Astrocyte of the cerebellum (primary cell): ENCODE data around the gene PCDHGA6.
A peak's percentile ranks its signal among the peaks of the same experiment; 100 is the strongest.

Experiments used
- DNase-seq: peaks from one replicate; pipeline ENCODE4 v3.0.0-alpha.2; 2011; ENCODE audit warnings: low read depth
- H3K4me3 ChIP-seq: 2 replicates; pipeline ENCODE4 v1.5.1; 2011; ENCODE audit warnings: mild to moderate bottlenecking, low read depth, low read length, moderate library complexity
- CTCF ChIP-seq: IDR thresholded peaks from 2 replicates; pipeline ENCODE4 v1.5.1; 2012; ENCODE audit warnings: low read length, low read depth, moderate library complexity, mild to moderate bottlenecking; ENCODE audit errors: missing control alignments
- in situ Hi-C: cut with HindIII; loops from 2 replicates; pipeline ENCODE4 v1.10.0; 2017; ENCODE audit warnings: low sequenced_read_pairs

The PCDHGA6 gene

GRCh38 chr5:141362719-141363118, 11.0 kb upstream of the PCDHGA6 start:
- in situ Hi-C loops = no loop called here
- no peak overlapping the region for H3K4me3 ChIP-seq
- DNase-seq = no peak
- TF ChIP-seq CTCF = no peak

- in situ Hi-C loops = no loop called here
- TF ChIP-seq CTCF = peak; percentile 12
- peak within 1 kb of the TSS; percentile 20 for H3K4me3 ChIP-seq
- DNase-seq = no peak
Measured at GRCh38 chr5:141363952-141364660, 9.6 kb upstream of the PCDHGA6 start, which contains the start of gene PCDHGA5. PCDHGA5 (plus strand) TSS chr5:141364162; CDS start chr5:141364331, 169 bp downstream.

GRCh38 chr5:141366016-141366896, 7.4 kb upstream of the PCDHGA6 start:
- in situ Hi-C loops = no loop called here
- TF ChIP-seq CTCF = no peak
- H3K4me3 ChIP-seq = no peak overlapping the region
- DNase-seq = no peak

GRCh38 chr5:141369994-141370848, 3.5 kb upstream of the PCDHGA6 start, which contains the start of gene PCDHGB3:
PCDHGB3 (plus strand) TSS chr5:141370242; CDS start chr5:141370395, 153 bp downstream.
- DNase-seq = no peak
- in situ Hi-C loops = no loop called here
- H3K4me3 ChIP-seq = peak within 1 kb of the TSS; percentile 23
- TF ChIP-seq CTCF = peak; percentile 36

- in situ Hi-C loops = no loop called here
- no peak overlapping the region for H3K4me3 ChIP-seq
- TF ChIP-seq CTCF = no peak
- no peak for DNase-seq
Measured at GRCh38 chr5:141371572-141372475, 1.9 kb upstream of the PCDHGA6 start.
